ENCODE results near the gene FAM200A. TPM values are rescaled to one million over a fixed set of nuclear protein-coding genes. Genes with fewer than 3 reads are reported as not detected.

The FAM200A gene
- total and polyA plus RNA-seq, 8 donors, result 4.1 to 16.4 (median 15.3) TPM

DNA sequence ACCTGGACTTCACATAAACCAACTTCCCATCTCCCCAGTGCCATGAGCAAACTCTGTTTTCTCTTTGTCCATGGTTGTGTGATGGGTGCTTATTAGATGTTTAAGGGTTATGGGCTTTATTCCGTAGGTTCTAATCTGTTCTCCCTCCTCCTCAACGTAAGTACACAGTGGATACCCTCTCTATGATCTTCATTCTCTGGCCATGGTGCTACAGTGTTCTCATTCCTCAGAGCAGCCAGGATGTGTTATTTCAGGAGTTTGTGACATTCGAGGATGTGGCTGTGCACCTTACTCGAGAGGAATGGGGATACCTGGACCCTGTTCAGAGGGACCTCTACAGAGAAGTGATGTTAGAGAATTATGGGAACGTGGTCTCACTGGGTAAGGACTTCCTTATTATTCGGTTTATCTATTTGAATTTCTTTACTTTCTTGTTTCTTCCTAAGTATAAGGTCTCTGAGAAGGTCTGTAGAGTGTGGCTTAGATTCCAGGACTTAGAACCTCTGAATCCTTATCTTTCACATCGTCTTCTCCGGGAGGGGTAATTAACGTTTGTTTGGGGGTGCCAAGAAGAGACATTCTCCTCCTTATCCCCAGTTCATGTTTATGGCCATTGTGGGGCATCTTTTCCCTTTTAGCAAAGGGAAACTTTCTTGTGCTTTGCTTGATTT is 10.3 kb upstream of the FAM200A start:
- H3K27ac ChIP-seq, result peak overlapping the region in 1 of 2 donors; percentile 51
- peaks cover 11 to 57% of the 10 kb centered on the region in 2 donors for H3K4me1 ChIP-seq
- peaks cover 0 to 69% of the 10 kb centered on the region in 2 donors for H3K36me3 ChIP-seq
- no peaks in the 10 kb centered on the region for H3K9me3 ChIP-seq
- DNase-seq, result no peak
- H3K27me3 ChIP-seq, result no peaks in the 10 kb centered on the region
- TF ChIP-seq, protein P1, sequence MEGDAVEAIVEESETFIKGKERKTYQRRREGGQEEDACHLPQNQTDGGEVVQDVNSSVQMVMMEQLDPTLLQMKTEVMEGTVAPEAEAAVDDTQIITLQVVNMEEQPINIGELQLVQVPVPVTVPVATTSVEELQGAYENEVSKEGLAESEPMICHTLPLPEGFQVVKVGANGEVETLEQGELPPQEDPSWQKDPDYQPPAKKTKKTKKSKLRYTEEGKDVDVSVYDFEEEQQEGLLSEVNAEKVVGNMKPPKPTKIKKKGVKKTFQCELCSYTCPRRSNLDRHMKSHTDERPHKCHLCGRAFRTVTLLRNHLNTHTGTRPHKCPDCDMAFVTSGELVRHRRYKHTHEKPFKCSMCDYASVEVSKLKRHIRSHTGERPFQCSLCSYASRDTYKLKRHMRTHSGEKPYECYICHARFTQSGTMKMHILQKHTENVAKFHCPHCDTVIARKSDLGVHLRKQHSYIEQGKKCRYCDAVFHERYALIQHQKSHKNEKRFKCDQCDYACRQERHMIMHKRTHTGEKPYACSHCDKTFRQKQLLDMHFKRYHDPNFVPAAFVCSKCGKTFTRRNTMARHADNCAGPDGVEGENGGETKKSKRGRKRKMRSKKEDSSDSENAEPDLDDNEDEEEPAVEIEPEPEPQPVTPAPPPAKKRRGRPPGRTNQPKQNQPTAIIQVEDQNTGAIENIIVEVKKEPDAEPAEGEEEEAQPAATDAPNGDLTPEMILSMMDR (IDR thresholded peaks at IDR 0.05), result no peak
- ATAC-seq, result no peak
- H3K4me3 ChIP-seq, result no peak overlapping the region
- intact Hi-C loops (cut with DNase I), result no loop called here

GRCh38 chr7:99561737-99562051 is 9.8 kb upstream of the FAM200A start:
- TF ChIP-seq, protein P1 (IDR thresholded peaks at IDR 0.05), result no peak
- peaks cover 14 to 62% of the 10 kb centered on the region in 2 donors for H3K4me1 ChIP-seq
- no peaks in the 10 kb centered on the region for H3K27me3 ChIP-seq
- H3K4me3 ChIP-seq, result no peak overlapping the region
- no peaks in the 10 kb centered on the region for H3K9me3 ChIP-seq
- H3K27ac ChIP-seq, result peak overlapping the region in 1 of 2 donors; percentile 51
- ATAC-seq, result no peak
- H3K36me3 ChIP-seq, result peaks cover 0 to 64% of the 10 kb centered on the region in 2 donors
- DNase-seq, result no peak
- intact Hi-C loops (cut with DNase I), result no loop called here

DNA sequence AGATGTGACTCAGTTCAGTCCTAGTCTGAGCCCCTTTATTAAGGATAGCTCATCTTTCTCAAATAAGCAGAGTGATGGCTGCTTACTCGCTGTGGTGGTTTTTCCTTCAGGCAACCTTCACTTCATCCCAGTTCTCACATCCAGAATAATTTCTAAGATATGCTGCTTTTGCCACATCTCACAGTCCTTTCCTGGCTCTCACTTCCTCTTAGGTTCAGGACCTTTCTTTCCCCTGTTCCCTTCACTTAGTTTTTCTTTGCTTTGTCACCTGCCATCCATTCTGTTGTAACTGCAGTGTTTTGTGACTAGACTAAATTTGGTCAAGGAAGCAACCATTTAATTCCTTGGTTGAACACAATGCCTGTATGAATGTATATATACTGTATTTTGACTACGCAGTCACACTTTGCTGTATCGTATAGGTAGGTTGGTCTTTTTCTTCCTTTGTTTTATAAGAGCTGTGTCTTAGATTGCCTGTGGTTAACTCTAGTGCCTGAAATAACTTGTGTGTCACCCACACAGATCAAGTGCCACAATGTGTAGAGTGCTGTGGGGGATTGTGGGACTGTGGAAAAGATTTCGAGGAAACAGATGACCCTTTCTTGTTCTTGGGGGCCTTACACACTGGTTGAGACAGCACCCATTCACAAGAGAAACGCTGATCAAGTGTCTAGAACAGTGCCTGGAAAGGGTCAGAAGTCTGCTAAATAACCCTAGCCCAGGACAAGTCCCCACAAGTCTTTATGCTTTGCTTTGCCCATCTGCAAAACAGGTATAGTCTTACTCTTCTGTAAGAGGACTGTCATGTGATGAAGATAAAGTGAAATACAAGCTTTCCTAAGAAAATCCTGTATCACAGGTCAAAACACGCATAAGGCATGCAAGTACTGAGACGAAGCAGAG is 9.2 kb upstream of the FAM200A start:
- intact Hi-C loops (cut with DNase I), result no loop called here
- no peaks in the 10 kb centered on the region for H3K27me3 ChIP-seq
- H3K4me1 ChIP-seq, result peaks cover 14 to 66% of the 10 kb centered on the region in 2 donors
- H3K36me3 ChIP-seq, result peaks cover 0 to 62% of the 10 kb centered on the region in 2 donors
- TF ChIP-seq, protein P1 (IDR thresholded peaks at IDR 0.05), result no peak
- peak overlapping the region in 1 of 2 donors; percentile 51 for H3K27ac ChIP-seq
- H3K4me3 ChIP-seq, result no peak overlapping the region
- no peaks in the 10 kb centered on the region for H3K9me3 ChIP-seq
- no peak for ATAC-seq
- DNase-seq, result no peak

GRCh38 chr7:99559175-99559915 is 7.4 kb upstream of the FAM200A start:
- no peak for ATAC-seq
- peaks cover 0 to 53% of the 10 kb centered on the region in 2 donors for H3K36me3 ChIP-seq
- intact Hi-C loops (cut with DNase I), result no loop called here

More at GRCh38 chr7:99559175-99559915, 7.4 kb upstream of the FAM200A start:
- TF ChIP-seq, protein P1 (IDR thresholded peaks at IDR 0.05), result no peak
- Histone ChIP-seq H3K4me1 (peaks cover 14 to 76% of the 10 kb centered on the region in 2 donors), H3K27me3 (no peaks in the 10 kb centered on the region), H3K9me3 (no peaks in the 10 kb centered on the region), H3K4me3 (peak overlapping the region; percentile 88 to 95), H3K27ac (peak overlapping the region; percentile 96 to 99)
- DNase-seq, result no peak

Data from left lung (tissue), 10 donors.